DMS53 (cell line): ENCODE measurements around the gene ANKHD1.
A peak's percentile ranks its signal among the peaks of the same experiment; 100 is the strongest.

Source experiments
- DNase-seq: peaks from one replicate; lab custom pipeline; 2025; lab: John Stamatoyannopoulos, UW

ANKHD1 gene

DNA sequence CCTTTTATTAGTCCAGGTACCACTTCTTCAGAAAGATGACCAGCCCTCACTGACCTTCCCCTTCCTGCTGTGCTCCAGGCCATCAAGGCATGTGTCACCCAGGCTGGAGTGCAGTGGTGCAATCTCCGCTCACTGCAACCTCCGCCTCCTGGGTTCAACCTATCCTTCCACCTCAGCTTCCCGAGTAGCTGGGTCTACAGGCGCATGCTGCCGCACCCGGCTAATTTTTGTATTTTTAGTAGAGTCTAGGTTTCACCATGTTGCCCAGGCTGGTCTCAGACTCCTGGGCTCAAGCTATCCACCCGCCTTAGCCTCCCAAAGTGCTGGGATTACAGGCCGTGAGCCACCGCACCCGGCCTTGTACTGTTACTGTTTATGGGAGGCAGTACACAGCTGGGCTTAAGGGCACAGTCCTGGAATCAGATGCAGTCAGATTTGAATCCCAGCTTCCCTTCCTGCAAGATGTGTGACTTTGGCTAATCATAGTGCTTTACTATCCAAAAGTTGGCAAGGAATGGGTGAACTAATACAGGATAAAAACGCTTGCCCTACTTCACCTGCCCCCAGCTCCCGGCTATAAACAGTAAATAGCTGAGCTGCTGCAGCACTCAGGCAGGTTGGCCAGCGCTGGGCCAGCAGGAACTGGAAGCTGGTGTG, 145.3 kb downstream of the ANKHD1 start:
- DNase-seq, result peak; percentile 60

DNA sequence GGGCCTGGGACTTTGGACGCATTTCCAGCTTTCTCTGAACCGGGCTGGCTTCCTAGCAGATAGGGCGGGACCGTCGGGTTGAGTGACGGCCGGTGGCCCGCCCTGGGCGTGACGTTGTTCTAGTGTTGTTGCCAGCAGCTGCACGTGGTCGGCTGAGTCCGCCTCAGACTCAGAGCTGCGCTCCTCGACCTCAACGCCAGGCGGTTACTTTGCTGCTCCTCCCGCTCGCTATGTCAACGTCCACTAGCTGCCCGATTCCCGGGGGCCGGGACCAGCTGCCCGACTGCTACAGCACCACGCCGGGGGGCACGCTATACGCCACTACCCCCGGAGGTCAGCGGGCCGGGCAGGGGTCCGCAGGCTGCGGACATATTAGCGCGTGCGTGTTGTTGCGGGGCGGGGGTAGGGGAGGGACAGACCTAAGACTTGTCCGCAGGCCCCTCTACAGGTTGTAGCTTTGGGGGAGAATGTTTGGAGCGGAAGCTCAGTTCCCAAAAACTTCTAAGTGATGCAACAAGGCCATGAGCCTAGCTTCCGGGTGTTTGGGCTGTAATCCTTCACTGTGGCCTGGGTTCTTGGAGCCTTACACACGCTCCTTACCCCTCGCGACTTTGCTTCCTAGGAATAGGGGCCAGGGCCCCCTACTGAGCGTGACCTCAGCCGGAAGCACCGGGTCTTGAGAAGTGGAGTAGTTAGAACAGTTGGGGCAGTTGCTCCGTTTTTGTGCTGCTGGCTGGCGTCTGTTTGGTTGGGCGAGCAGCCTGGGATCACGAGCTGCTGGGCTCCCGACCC, 146.1 kb downstream of the ANKHD1 start, which contains the start of gene EIF4EBP3:
EIF4EBP3 (plus strand) TSS at position 155 of the 792 bp plus-strand sequence; CDS start at position 231, 76 bp downstream.
- peak; percentile 99 for DNase-seq

DNA sequence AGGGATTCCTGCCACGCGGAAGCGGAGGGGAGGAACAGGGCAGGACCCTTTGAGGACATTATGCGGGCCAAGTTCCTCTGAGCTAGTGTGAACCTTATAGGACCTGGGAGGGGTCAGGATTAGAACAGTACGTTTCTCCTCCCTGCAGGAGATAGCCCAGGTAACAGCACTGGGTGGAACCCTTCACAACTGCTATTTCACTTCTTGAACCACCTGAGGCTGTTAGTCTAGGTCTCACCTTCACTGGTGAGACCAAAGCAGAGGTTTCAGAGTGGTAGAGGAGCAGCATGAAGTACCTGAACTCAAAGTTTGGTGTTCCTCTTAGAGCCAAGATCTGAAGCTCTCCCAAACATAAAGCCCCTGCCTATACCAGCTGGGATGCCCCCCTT, 146.7 kb downstream of the ANKHD1 start:
- no peak for DNase-seq

DNA sequence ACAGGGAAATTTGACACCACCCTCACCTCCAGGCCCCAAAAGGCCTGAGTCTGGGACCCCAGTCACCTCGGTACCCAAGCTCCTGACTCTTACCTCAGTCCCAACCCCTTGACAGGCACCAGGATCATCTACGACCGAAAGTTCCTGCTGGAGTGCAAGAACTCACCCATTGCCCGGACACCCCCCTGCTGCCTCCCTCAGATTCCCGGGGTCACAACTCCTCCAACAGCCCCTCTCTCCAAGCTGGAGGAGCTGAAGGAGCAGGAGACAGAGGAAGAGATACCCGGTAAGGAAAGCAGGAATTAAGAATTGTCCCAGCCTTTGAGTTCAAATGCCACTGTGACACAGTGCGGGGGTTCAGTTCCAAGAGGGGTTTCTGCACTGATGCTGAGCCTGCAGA, 147.2 kb downstream of the ANKHD1 start:
- no peak for DNase-seq

DNA sequence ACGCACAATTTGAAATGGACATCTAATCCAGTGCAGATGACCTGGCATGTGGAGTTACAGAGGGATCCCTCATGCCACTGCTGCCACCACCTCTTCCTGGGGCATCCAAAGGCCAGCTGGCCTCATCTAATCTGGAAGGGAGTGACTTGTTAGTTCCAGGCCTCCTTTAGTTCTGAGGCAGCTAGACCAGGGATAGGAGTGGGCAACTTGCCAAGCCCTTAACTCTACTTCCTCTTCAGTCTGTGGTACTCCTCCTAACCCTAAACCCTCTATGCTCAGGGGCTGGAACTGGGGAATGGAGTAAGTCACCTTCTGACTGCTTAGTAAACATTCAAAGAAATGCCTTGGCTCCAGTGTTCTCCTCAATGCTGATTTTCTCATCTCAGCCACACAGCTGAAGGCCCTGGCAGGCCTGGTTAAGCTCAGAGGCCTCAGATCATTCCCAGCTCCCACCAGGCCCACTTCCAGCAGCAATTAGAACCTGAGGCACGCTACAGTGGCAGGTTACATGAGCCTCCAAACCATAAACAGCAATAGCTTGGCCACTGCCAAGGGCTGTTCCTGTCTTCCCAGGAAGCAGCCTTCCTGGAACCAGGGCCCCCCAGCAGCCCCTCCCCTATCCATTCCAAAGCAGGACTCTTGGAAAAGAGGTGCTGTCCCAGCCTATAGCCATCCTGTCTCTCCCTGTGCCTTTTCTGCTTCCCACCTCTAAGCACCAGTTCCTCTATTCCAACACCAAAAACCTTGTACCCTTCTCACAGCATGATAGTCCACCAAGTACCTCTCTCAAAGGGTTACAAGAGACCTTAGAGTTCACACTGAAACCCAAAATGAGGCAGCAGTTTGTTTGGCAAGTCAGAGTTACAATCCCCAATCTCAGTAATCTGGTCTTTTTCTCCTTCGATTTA, 147.9 kb downstream of the ANKHD1 start:
- DNase-seq, result peak; percentile 69

DNA sequence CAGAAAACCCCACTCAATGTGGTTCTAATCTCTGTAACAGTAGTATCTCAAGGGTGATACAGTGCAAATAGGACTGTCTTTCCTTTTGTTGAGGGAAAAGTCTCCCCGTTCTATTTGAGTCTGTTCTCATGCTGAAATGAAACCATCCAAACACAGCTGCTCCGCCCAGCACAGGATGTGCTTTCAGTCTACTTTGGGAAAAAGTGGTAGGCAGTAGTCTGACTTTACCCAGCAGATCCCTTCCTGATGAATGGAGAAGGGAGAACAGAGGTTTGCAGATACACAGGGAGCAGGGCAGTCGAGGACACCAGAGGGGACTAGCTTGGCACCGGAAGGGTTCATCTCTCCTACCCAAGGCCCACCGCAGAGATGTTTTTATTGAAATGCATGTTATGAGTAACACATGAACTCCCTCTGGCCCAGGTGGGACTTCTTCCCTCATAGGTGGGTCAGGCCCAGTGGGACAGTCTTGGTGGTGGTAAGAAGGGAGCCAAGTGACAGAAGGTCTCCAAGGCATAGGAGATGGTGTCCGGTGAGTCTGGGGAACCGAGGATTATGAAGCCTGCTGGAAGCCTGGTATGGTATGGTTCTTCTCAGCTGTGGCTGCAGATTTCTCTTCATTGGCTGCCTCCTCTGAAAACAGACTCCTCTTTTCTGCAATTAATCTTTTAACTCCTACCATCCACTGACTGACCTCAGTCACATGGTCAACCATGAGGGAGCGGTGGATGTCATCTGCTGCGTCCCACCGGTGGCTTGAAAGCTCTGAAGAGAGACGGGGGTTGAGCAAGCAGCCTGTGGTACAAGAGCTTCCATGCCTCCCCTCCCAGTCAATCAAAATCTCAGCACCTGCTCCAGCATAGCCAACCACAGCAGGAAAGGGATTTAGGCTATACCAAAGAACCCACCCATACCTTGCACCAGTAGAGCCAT, 148.8 kb downstream of the ANKHD1 start:
- no peak for DNase-seq

DNA sequence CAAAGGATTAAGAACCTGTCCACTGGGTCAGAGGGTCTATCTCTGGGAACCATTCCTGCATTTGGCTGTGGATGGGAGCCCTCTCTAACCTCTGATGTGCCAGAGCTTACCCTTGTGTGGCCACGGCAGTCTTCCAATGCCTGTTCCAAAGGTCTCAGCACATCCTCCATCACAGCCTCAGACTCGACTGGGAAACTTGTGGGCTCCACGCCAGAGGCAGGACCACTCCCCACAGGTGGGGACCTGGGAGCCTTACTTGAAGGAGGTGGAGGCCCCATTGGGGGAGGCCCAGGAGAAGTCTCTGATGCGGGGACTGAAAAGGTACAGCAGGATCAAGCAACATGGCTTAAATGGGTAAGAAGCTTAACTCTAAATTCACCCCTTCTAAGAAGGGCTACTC, 150.2 kb downstream of the ANKHD1 start:
- no peak for DNase-seq

DNA sequence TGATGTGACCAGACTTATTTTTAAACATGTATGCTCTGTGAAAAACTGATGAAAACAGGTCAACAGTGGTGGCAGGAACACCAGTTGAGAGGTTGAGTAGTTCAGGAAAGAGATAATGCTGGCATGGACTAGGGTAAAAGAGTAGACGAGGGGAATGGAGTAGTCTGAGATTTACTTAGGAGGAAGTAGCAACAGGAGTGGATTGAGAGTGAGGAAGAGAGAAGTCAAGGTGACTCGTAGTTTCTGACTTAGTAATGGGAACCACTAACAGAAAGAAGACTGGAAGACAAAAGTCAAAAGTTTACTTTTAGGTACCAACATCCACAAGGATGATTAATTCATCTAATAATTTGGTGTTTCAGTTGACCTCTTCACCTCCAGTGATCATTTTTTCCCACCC, 152.0 kb downstream of the ANKHD1 start:
- no peak for DNase-seq

DNA sequence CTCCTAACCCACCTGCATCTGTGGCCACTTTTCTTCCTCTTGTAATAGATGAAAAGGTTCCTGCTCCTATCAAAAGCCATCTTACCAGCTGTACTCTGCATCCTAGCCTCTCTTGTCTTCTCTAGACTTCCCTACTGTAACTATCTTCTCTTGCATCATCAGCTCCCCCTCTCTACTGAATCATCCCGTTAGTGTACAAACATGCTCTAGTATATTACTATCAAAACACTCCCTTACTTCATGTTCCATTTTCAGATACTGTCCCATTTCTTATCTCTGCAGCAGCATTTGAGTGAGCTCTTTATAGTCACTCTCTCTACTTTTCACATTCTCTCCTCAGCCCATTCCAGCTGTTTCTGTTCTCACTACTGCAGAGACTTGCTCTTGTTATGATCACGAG, 152.8 kb downstream of the ANKHD1 start:
- no peak for DNase-seq

DNA sequence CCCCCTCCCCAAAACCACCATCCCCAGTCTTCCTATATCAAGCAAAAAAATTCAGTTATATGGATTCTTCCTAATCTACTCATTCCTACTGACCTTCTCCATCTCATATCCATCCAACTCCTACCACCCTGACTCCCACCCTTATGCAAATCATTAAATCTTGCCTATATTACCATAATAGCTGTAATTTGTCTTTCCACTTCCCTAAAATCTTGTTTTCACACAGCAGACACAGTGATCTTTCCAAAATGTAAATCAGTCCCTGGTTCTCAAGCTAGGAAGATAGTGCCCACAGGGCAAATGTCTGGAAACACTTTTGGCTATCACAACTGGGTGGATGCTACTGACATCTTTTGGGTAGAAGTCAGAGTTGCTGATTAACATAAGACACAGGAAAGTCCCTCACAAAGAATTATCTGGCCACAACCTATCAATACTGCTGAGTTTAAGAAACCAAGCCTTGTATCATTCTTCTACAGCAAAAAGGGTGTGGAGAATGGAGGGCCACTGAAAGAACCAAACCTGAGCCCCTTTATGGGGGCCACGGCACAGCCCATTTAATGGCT, 154.2 kb downstream of the ANKHD1 start:
- no peak for DNase-seq

DNA sequence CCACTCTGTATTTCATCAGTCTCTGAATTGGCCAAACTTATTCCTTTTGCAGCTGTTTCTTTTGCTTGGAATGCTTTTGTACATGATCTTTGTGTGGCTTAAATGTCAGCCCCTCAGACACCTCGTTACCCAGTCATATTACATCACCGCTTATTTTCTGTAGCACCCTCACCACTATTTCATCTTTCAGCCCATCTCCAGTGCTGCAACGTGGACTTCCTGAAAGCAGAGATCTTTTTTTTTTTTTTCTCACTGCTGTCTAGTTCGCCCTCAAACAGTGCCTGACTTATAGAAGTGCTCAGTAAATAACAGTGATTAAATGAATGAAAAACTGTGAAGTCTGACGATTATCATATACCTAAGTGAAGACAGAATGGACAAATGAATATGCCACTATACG, 154.8 kb downstream of the ANKHD1 start:
- DNase-seq, result peak; percentile 62

DNA sequence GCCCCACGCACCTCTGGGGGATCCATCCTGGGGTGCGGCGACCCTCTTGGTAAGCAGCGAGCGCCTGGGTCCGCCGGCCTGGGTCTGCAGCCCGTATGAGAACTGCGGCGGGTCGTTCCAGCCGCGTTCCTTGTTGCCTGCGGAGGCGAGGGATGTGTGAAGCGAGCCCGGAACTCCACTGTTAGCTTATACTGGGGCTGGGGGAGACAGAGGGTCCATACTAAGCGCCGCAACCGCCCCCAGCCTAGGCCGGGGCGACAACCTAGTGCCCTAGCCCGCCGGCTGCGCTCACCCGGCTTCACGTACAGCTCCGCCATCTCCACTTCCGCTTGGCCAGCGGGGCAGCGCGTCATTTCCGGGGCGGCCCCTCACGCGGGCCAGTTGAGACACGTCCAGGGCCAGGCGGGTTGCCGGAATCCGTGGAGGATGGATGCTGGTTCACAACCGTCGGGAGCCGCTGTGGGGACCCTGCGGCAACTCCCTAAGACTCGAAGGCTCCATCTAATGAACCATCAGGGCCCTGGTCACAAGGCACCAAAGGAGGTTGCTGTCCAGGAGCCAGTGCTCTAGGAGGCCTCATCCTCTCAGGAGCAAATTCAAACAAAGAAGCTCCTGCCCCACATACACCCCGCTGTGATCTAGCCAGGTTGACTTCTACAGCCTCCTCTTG, 155.6 kb downstream of the ANKHD1 start, which contains the start of gene SRA1:
SRA1 (minus strand) TSS at position 338 of the 670 bp plus-strand sequence; CDS start at position 317, 21 bp downstream.
- DNase-seq, result peak; percentile 97

DNA sequence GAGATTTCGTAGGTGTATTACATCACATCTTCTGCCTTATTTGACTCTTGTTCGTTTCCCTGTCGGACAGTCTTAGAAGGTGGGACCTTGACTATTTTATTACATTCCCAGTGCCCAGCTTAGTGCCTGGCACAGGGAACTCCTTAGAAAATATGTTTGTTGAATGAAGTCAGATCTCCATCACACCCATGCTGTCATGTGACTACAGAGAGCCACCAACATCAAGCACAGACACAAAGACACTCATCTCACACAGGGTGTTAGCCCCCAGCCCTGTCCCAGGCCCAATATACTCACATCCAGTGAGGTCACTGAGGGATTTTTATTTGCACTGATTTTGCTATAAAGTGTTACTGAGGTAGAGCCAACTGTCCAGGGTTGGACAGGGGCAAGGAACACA, 156.3 kb downstream of the ANKHD1 start:
- no peak for DNase-seq

DNA sequence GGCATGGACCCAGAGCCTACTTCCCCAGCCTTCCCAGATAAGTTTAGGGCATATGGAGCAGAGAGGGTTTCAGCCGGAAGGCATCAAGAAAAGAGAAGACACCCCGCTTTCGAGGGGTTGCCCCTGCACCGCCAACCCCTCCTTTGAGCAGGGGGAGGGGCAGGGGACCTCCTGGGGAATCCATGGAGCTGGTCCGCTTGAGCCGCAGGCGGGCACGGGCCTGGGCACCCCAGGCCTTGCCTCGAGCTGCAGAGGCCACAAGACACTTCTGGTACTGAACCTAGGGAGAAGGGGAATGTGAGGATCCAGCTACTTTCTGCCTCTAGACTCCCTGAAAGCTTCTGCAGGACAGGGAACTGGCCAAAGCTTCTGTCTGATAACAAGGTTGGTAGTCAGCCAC, 156.9 kb downstream of the ANKHD1 start:
- DNase-seq, result no peak

DNA sequence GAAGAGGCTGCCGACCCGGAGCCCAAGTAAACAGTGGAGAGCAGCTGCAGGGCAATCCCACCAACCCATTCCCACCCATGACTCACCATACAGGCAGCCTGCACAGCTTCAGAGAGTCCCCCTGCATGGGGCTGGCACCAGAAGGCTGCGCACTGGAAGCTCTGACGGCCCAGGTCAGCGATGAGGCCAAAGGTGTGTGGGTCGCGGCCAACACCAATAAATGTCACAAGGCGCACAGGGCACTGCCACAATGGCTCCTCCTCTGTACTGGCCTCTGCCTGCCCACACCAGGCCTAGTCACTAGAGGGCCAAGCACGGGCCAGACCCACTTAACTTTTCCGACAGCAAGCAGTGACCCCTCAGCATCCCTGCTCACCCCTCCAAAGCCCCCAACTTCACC, 158.6 kb downstream of the ANKHD1 start:
- DNase-seq, result no peak

DNA sequence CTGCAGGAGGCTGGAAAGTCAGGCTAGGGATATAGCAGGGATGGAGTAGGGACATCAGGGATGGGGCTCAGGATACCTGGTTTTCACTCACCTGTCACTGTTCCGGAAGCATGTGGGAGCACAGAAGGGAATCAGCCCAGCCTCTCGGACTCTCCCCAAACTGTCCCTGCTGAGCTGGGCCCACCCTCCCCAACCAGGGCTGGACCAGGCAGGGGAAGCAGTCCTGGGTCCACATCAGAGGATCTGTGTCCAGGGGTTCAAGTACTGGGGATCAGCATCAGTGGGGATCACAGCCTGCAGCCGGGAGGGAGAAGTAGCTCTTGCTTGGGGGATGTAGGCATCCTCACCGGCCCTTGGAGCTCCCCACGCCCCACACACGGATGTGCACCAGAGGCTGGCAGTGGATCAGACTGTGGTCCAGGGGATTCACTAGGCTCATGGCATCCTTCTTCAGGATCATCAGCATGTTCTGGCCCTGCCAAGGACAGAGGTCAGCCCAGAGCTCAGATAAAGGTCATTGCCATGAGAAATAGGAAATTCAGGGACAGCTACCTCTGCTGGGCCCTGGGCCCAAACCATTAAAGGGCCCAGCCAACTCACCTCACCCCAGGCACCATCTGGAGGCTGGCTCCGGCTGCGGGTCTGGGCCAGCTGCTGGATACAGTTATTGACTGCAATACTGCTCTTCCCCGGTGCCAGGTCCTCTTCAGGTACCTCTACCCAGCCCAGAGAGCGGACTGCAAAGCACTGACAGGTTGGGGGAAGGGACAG, 160.3 kb downstream of the ANKHD1 start:
- no peak for DNase-seq

DNA sequence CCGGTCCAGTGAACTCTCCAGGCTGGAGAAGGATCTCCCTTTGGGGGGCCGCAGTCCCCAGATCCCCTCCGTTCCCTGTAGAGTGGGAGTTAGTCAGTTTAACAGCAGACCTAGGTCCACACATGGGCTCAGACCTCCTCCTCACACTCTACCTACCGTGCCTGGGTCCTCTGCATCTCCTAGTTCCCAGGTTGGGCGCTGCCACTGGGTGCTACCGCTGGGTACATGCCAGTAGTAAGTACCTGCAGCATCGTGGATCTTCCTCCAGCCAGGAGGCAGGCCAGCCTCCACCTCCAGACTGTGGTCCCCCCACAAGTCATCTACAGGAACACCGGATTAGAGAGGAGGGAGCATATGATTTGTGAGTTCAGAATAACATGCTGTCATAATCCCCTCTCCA, 162.0 kb downstream of the ANKHD1 start:
- DNase-seq, result peak; percentile 58

DNA sequence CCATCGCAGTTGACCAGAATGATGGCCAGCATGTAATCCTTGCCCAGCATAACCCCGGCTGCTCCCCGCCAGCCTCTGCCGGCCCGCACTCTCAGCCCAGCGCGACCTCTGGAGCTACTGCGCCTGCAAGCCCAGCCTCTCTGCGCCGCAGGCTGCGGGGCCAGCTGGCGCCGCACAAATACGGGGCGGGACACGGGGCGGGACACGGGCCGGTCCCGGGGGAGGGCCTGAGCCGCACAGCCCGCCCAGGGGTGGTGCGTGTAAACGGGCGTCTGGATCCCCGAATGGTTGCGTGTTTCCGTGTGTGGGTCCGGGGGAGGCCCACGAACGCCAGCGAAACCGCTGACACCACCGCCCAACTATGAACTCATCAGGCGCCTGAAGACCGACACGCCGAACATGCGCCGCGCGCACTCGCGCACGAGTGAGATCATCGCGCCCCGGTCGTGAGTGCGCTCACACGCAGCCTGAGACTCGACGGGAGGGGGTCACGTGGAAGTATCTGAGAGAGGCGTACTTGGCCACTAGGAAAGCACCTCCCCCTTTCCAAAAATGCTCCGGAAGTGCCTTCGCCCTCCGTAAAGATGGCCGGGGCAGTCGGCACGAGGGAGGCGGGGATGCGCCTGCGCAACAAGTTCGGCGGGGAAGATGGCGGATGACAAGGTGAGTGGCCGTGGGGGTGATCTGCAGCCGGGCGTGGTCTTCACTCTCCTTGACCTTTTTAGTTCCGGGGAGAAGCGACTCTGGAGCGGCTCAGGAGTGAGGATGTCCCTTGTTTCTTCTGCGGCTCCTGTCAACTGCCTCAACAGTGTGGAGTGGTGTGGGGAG, 162.8 kb downstream of the ANKHD1 start, which contains the start of the genes APBB3 and SLC35A4:
APBB3 (minus strand) TSS at position 403 of the 828 bp plus-strand sequence; CDS start at position 50, 353 bp downstream.
SLC35A4 (plus strand) TSS at position 633 of the 828 bp plus-strand sequence. CDS start 2,342 bp downstream, outside the sequence.
- DNase-seq, result peak; percentile 99
